ENCODE data around the gene BMP7. TPM values are rescaled to one million over a fixed set of nuclear protein-coding genes. Genes with fewer than 3 reads are reported as not detected.
"Not testable (repeated sequence)": the region's sequence is repeated elsewhere in the genome, so short reads cannot be mapped to it uniquely, and the experiment has no call there.

BMP7 gene
- total RNA-seq, 2 donors from 2014 or later = not detected

DNA sequence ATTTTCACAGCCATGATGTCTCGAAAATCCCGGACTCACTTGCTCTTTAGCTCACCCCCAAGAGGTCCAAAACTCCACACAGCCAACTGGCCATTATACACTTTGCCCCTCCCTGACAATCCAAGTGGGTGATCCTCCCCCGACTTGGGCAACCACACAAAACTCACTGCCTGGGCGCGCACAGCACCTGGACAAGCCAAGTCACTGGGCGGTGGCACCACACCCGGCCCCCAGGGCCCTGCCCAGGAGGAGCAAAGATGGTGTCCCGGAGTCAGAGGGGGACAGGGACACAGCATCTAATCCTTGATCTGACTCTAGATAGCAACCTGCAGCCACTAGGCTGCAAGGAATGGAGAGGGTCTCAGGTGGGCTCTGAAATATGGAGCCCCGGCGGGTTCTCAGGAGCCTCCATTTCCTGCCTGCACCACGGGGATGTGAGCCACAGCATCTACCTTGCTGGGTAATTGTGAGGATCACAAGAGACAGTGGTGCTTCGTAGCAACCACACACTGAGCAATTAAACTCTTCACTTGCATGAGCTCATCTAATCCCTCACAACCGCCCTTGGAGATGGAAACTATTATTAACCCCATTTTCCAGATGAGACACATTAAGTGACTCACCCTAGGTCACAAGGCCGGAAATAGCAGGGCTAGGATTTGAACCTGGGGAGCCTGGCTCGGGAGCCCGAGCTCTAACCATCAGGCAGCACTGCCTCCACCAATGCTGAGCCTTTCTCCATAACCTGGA lies 66.6 kb downstream of the BMP7 start:
- Mint-ChIP-seq H3K27ac (no peak overlapping the region), H3K36me3 (ENCODE audit: low read depth) (no peaks in the 10 kb centered on the region), H3K4me3 (no peak overlapping the region), H3K9me3 (no peaks in the 10 kb centered on the region), H3K4me1 (no peaks in the 10 kb centered on the region), H3K27me3 (peaks cover 4% of the 10 kb centered on the region)
- ATAC-seq (replicated peaks) = no peak

DNA sequence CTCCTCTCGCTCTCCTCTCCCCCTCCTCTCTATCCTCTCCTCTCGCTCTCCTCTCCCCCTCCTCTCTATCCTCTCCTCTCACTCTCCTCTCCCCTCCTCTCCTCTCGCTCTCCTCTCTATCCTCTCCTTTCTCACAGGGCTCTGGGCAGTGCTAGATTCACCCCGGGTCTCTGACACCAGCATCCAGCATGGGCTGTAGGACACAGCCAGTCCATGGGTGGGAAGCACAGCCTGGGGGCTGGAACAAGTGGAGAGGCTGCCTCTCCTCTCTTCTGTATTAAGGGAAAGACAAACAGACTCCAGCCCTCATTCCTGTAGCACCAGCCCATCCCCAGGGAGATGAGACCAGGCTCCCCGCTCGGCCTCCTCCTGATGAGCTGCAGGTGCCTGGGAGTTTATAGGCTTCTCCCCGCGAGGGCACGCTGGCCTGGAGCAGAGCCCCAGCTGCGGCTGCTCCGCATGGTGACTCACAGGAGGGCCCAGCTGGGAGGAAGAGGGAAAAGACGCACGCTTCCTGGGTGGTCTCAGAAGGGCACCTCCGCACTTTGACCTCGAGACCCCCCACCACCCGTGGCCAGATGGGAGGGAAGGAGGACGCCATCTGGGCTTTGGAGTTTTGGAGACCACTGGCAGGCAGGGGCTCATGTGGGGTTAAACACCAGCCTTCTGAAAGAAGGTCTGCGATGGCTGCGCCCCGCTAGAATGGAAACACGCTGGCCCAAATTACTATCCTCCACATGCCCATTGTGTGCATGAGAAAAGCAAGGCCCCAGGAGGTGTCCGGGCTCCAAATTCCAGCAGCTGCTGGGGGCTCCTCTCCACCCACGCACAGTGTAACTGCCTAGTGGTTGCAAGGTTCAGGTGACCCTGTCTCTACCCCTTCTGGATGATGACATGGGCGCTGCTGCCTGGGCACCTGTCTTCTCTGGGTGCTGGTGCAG lies 68.0 kb downstream of the BMP7 start:
- H3K4me3 Mint-ChIP-seq = no peak overlapping the region
- peaks cover 9% of the 10 kb centered on the region for H3K27me3 Mint-ChIP-seq
- ATAC-seq (replicated peaks) = no peak
- no peaks in the 10 kb centered on the region for H3K36me3 Mint-ChIP-seq (ENCODE audit: low read depth)
- no peak overlapping the region for H3K27ac Mint-ChIP-seq
- no peaks in the 10 kb centered on the region for H3K4me1 Mint-ChIP-seq
- no peaks in the 10 kb centered on the region for H3K9me3 Mint-ChIP-seq

DNA sequence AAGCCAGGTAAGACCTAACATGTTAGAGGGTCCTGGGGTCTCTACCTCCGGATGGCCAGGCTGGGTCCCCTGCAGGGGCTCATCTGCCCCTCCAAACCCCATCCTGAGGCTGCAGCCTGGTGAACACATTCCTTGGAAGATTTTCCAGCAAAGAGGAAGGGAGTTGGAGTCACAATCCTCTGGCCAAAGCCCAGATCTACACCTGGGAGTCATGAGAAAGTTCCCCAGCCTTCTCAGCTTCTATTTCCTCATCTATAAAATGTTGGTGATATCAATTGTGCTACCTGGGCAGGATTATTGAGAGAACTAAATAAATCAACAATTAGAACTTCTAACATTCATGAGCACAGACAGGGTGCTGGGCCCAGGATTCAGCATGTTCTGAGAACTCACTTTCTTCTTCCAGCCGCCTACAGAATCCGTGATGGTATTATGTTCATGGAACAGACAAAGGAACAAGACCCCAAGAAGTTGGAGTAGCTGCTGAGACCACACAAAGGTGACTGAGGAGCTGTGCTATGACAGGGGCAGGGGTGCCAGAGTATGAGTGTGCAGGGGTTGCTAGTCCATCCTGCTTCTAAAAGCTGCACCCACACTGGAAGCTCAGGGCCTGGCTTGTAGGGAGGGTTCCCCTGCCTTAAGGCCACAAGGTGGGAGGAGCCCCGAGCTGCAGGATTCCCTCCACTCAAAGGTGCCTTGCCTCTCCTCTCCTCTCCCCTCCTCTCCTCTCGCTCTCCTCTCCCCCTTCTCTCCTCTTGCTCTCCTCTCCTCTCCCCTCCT lies 68.9 kb downstream of the BMP7 start:
- no peak for ATAC-seq (replicated peaks)
- Mint-ChIP-seq H3K27me3 (peaks cover 9% of the 10 kb centered on the region), H3K9me3 (no peaks in the 10 kb centered on the region), H3K27ac (no peak overlapping the region), H3K36me3 (ENCODE audit: low read depth) (no peaks in the 10 kb centered on the region), H3K4me3 (no peak overlapping the region), H3K4me1 (no peaks in the 10 kb centered on the region)

DNA sequence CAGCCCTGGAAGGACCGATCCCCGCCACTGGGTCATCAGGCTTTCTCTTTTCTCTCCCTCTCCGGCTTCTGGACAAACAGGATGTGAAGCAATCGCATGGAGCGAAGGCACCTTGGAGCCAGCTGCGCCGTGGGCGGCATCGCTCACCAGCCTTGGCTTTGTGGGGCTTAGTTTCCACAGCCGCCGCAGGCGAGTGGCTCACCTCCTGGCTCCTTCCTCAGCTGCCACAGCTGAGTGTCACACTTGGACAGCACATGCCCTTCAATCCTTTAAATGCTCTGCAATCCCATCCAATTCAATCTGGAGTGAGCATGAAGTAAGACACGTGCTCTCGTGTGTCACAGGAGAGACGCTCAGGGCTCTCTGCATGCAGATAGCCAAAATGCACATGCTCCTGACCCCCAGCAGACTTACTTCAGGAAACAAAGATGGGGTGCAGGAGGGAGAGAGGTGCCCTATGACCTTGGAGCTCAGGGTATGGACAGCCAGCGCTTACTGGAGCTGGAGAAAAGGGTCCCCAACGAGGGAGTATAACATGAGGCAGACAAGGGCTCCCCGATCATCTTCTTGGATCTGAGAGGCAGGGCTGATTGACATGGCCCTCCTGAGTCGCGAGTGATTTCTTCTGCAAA lies 70.9 kb downstream of the BMP7 start:
- no peak overlapping the region for H3K27ac Mint-ChIP-seq
- H3K4me1 Mint-ChIP-seq = no peaks in the 10 kb centered on the region
- H3K9me3 Mint-ChIP-seq = no peaks in the 10 kb centered on the region
- H3K27me3 Mint-ChIP-seq = peaks cover 5% of the 10 kb centered on the region
- H3K36me3 Mint-ChIP-seq (ENCODE audit: low read depth) = no peaks in the 10 kb centered on the region
- H3K4me3 Mint-ChIP-seq = no peak overlapping the region
- no peak for ATAC-seq (replicated peaks)

DNA sequence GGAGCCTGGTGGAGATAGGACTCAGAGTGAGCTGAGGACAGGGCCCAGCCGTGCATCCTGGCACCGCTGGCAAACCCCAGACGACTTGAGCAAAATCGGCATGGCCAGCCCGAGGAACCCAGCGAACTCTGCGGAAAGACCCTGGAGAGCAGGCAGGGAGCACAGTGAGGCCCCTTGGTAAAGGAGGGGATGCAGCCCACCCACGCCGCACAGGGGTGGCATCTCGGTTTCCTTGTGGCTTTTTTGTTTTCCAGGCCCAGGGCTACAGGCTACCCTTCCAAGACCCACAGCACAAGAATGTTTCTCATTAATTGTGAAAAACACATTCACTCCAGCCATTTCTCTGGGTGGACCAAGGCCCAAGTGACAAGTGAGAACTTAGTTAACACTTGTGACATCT lies 71.4 kb downstream of the BMP7 start:
- H3K27ac Mint-ChIP-seq = no peak overlapping the region
- H3K27me3 Mint-ChIP-seq = peaks cover 5% of the 10 kb centered on the region
- ATAC-seq (replicated peaks) = no peak
- H3K4me1 Mint-ChIP-seq = no peaks in the 10 kb centered on the region
- no peaks in the 10 kb centered on the region for H3K36me3 Mint-ChIP-seq (ENCODE audit: low read depth)
- H3K9me3 Mint-ChIP-seq = no peaks in the 10 kb centered on the region
- no peak overlapping the region for H3K4me3 Mint-ChIP-seq

DNA sequence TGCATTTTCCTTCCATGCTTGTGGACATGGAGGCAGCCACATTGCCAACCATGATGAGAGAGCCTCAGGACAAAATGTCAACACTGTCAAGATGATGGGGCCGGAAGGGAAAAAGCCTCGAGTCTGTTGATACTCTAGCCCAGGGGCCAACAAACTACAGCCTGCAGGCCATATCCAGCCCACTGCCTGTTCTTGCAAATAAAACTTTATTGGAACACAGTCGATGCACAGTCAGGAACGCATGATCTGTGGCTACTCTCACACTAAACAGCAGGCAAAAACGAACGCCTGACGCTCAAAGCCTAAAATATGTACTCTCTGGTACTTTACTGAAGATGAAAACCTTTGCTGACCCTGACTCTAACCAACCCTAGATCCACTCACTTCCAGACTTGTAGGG lies 72.3 kb downstream of the BMP7 start:
- Mint-ChIP-seq H3K4me3 (no peak overlapping the region), H3K9me3 (no peaks in the 10 kb centered on the region), H3K4me1 (no peaks in the 10 kb centered on the region), H3K27me3 (peaks cover 5% of the 10 kb centered on the region), H3K36me3 (ENCODE audit: low read depth) (no peaks in the 10 kb centered on the region), H3K27ac (no peak overlapping the region)
- no peak for ATAC-seq (replicated peaks)

DNA sequence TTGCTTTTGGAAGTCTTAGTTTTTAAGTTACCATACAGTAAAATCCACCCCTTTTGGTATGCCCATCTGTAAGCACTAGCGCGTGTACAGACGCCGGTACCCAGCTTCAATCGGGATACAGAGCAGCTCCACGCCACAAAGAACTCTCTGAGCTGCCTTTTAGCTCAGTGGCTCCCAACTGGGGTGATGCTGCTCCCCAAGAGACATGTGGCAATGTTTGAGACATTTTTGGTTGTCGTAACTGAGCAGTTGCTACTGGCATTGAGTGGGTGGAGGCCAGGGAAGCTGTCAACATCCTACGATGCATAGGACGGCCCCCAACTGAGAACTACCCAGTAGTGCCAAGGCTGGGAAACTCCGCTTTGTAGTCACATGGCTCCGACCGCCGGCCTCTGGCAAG lies 73.3 kb downstream of the BMP7 start:
- Mint-ChIP-seq H3K27me3 (peaks cover 5% of the 10 kb centered on the region), H3K36me3 (ENCODE audit: low read depth) (no peaks in the 10 kb centered on the region), H3K9me3 (no peaks in the 10 kb centered on the region), H3K27ac (no peak overlapping the region), H3K4me1 (no peaks in the 10 kb centered on the region), H3K4me3 (no peak overlapping the region)
- no peak for ATAC-seq (replicated peaks)

DNA sequence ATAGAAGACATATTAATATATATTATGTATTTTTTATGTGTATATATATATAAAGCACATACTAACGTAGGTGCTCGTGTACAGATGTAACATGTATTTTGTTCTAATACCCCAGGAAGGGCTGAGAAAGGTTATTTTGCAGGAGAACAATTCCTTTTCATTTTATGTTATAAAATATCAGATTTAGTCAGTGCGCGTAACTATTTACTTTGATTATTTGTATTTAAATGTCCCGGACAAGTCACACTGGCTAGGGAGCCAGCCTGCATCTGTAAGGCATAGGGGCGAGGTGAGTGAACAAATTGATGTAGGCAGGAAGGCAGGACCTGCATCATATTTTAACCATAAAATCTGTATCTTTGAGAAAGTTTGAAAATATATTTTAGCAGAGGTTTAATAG lies 74.1 kb downstream of the BMP7 start:
- Mint-ChIP-seq H3K4me3 (no peak overlapping the region), H3K27me3 (peaks cover 5% of the 10 kb centered on the region), H3K4me1 (no peaks in the 10 kb centered on the region), H3K9me3 (no peaks in the 10 kb centered on the region), H3K36me3 (ENCODE audit: low read depth) (no peaks in the 10 kb centered on the region), H3K27ac (no peak overlapping the region)
- no peak for ATAC-seq (replicated peaks)

DNA sequence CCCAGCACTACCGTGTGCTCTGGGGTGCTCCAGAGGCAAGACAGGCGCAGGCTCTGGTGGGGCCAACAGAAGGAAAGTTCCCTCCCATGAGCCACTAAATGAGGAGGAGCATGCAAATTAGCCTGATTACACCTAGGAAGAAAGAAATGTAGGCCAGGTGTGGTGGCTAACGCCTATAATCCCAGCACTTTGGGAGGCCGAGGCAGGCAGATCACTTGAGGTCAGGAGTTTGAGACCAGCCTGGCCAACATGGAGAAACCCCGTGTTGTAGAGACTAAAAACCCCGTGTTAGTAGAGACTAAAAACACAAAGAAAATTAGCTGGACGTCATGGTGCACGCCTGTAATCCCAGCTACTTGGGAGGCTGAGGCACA lies 75.2 kb downstream of the BMP7 start:
- not testable (repeated sequence) for H3K9me3 Mint-ChIP-seq; H3K27ac Mint-ChIP-seq; ATAC-seq (replicated peaks); H3K27me3 Mint-ChIP-seq; H3K4me1 Mint-ChIP-seq; H3K36me3 Mint-ChIP-seq (ENCODE audit: low read depth); H3K4me3 Mint-ChIP-seq

DNA sequence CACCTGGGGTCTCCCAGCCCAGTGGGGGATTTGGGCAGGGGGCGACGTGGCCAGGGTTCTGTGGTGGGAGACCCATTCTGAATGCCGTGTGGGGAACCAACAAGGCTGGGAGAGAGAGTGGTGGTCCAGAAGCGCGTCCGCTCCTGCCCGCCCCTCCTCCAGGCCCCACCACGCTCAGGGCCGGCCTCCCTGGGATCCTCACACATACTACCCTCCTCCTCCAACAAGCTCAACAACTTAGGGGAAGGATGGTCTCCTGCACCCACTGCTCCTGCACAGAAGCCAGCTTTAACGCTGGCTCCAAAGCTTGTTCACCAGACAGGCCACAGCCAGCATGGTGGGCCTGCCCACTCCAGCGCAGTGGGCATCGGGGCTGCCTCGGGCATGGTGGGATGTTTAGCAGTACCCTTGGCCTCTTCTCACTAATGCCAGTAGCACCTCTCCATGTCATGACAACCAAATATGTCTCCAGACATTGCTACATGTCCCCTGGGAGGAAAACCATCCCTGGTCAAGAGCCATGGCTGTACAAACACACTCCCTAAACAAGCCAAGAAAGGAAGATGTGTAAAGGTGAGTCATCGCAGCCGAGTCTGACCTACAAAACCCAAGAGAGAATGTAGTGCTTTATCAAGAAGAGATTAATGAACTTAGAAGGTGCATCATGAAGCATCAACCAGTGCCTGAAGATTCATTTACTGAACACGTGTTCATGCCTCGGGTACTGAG lies 75.7 kb downstream of the BMP7 start:
- H3K27ac Mint-ChIP-seq = no peak overlapping the region

DNA sequence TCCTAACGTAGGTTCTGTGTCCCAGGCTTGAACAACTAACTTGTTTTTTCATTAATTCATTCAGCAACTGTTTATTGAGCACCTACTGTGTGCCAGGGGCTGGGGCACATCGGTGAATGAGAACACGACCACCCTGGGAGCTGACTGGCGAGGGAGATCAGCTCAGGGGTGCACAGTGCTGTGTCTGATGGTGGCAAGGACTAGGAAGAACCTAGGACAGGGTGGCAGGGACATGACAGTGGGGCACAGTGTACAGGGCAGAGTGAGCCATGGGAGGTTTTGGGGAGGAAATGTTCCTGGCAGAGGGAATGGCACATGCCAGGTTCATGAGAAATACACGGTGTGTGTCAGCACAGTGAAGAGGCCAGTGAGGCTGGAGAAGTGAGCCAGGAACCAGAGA lies 76.7 kb downstream of the BMP7 start:
- H3K36me3 Mint-ChIP-seq (ENCODE audit: low read depth) = no peaks in the 10 kb centered on the region
- H3K4me3 Mint-ChIP-seq = no peak overlapping the region
- H3K9me3 Mint-ChIP-seq = no peaks in the 10 kb centered on the region
- H3K4me1 Mint-ChIP-seq = no peaks in the 10 kb centered on the region
- H3K27me3 Mint-ChIP-seq = peaks cover 5% of the 10 kb centered on the region
- H3K27ac Mint-ChIP-seq = no peak overlapping the region
- ATAC-seq (replicated peaks) = no peak

More for the DNA sequence above, 75.7 kb downstream of the BMP7 start:
- ATAC-seq (replicated peaks) = no peak
- no peak overlapping the region for H3K4me3 Mint-ChIP-seq
- peaks cover 5% of the 10 kb centered on the region for H3K27me3 Mint-ChIP-seq
- H3K9me3 Mint-ChIP-seq = no peaks in the 10 kb centered on the region
- H3K36me3 Mint-ChIP-seq (ENCODE audit: low read depth) = no peaks in the 10 kb centered on the region
- H3K4me1 Mint-ChIP-seq = no peaks in the 10 kb centered on the region

DNA sequence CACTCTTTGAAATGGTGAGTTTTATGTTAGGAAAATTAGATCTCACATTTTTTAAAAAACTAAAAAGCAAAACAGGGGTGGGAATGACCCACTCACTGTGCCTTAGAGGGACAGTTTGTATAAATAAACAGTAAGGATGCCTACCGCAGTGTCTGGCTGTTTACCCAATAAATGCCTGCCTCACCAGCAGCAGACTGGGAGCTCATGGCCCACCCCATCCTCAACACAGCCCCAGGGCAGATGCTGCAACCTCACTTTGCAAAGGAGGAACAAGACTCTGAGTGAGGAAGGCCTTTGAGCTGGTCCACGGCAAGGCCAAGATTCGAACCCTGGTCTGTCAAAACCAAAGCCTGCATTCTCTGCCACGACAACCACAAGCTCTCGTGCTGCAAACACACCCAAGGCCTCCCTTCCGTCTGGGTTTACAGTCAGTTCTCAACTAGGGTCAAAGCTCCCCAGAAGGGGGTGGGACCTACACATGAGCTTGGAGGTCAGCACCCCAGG lies 77.8 kb downstream of the BMP7 start:
- Mint-ChIP-seq H3K4me3 (no peak overlapping the region), H3K27ac (no peak overlapping the region), H3K27me3 (peaks cover 5% of the 10 kb centered on the region), H3K9me3 (no peaks in the 10 kb centered on the region), H3K4me1 (no peaks in the 10 kb centered on the region), H3K36me3 (ENCODE audit: low read depth) (no peaks in the 10 kb centered on the region)
- ATAC-seq (replicated peaks) = no peak

DNA sequence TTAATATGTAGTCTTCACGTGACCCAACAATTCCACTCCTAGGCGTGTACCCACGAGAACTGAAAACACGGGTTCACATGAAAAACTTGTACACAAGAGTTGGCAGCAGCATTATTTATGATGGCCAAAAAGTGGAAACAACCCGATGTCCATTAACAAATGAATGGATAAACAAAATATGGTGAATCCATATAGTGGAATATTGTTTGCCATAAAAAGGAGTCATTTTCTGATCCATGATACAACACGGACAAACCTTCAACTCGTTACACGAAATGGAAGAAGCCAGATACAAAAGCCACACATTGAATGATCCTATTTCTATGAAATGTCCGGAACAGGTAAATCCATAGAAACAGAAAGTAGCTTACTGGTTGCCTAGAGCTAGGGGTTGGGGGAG lies 78.4 kb downstream of the BMP7 start:
- Mint-ChIP-seq H3K36me3 (ENCODE audit: low read depth) (no peaks in the 10 kb centered on the region), H3K9me3 (no peaks in the 10 kb centered on the region), H3K4me1 (no peaks in the 10 kb centered on the region), H3K4me3 (no peak overlapping the region), H3K27me3 (peaks cover 9% of the 10 kb centered on the region), H3K27ac (no peak overlapping the region)
- ATAC-seq (replicated peaks) = no peak
